Measurements from ENCODE around the gene FLNC.

Gene FLNC

GRCh38 chr7:128883622-128884448 lies 53.6 kb downstream of the FLNC start:
- Histone ChIP-seq H3K4me1 (no peaks in the 10 kb centered on the region), H3K9me3 (no peaks in the 10 kb centered on the region), H3K4me3 (no peak overlapping the region), H3K27me3 (ENCODE audit: low read depth) (no peaks in the 10 kb centered on the region), H3K36me3 (replicated peaks) (no peaks in the 10 kb centered on the region)
- in situ Hi-C loops (cut with MboI; ENCODE audit: low sequenced_read_pairs) = no loop called here
- DNase-seq (ENCODE audit: low spot score in 2 of 2) = peak; percentile 42 to 90

GRCh38 chr7:128884561-128885369 lies 54.6 kb downstream of the FLNC start:
- no peaks in the 10 kb centered on the region for H3K27me3 ChIP-seq (ENCODE audit: low read depth)
- in situ Hi-C loops (cut with MboI; ENCODE audit: low sequenced_read_pairs) = no loop called here
- no peaks in the 10 kb centered on the region for H3K4me1 ChIP-seq
- no peak for DNase-seq (ENCODE audit: low spot score in 2 of 2)
- no peaks in the 10 kb centered on the region for H3K36me3 ChIP-seq (replicated peaks)
- H3K9me3 ChIP-seq = no peaks in the 10 kb centered on the region
- H3K4me3 ChIP-seq = no peak overlapping the region

- Histone ChIP-seq H3K4me1 (no peaks in the 10 kb centered on the region), H3K4me3 (no peak overlapping the region), H3K27me3 (ENCODE audit: low read depth) (0 out of 2 replicates have a peak, but pooled peaks cover 2% of the 10 kb centered on the region), H3K36me3 (replicated peaks) (no peaks in the 10 kb centered on the region), H3K9me3 (no peaks in the 10 kb centered on the region)
- in situ Hi-C loops (cut with MboI; ENCODE audit: low sequenced_read_pairs) = no loop called here
- no peak for DNase-seq (ENCODE audit: low spot score in 2 of 2)
These were observed 55.4 kb downstream of the FLNC start for GRCh38 chr7:128885370-128886187.

- no peaks in the 10 kb centered on the region for H3K9me3 ChIP-seq
- in situ Hi-C loops (cut with MboI; ENCODE audit: low sequenced_read_pairs) = no loop called here
- H3K36me3 ChIP-seq (replicated peaks) = no peaks in the 10 kb centered on the region
- H3K4me3 ChIP-seq = no peak overlapping the region
- no peaks in the 10 kb centered on the region for H3K4me1 ChIP-seq
- DNase-seq (ENCODE audit: low spot score in 2 of 2) = no peak
- H3K27me3 ChIP-seq (ENCODE audit: low read depth) = 0 out of 2 replicates have a peak, but pooled peaks cover 2% of the 10 kb centered on the region
These were observed 56.4 kb downstream of the FLNC start for GRCh38 chr7:128886391-128887168.

- H3K27me3 ChIP-seq (ENCODE audit: low read depth) = 0 out of 2 replicates have a peak, but pooled peaks cover 2% of the 10 kb centered on the region
- H3K4me1 ChIP-seq = no peaks in the 10 kb centered on the region
- DNase-seq (ENCODE audit: low spot score in 2 of 2) = no peak
- no peaks in the 10 kb centered on the region for H3K9me3 ChIP-seq
- H3K4me3 ChIP-seq = no peak overlapping the region
- in situ Hi-C loops (cut with MboI; ENCODE audit: low sequenced_read_pairs) = no loop called here
- no peaks in the 10 kb centered on the region for H3K36me3 ChIP-seq (replicated peaks)
These were observed 57.2 kb downstream of the FLNC start for GRCh38 chr7:128887169-128888038.

GRCh38 chr7:128888039-128888755 lies 58.0 kb downstream of the FLNC start:
- Histone ChIP-seq H3K4me3 (no peak overlapping the region), H3K9me3 (no peaks in the 10 kb centered on the region), H3K27me3 (ENCODE audit: low read depth) (0 out of 2 replicates have a peak, but pooled peaks cover 2% of the 10 kb centered on the region), H3K4me1 (no peaks in the 10 kb centered on the region), H3K36me3 (replicated peaks) (no peaks in the 10 kb centered on the region)
- in situ Hi-C loops (cut with MboI; ENCODE audit: low sequenced_read_pairs) = no loop called here
- DNase-seq (ENCODE audit: low spot score in 2 of 2) = no peak

GRCh38 chr7:128888756-128889095 lies 58.5 kb downstream of the FLNC start:
- Histone ChIP-seq H3K36me3 (replicated peaks) (no peaks in the 10 kb centered on the region), H3K4me1 (no peaks in the 10 kb centered on the region), H3K9me3 (no peaks in the 10 kb centered on the region), H3K27me3 (ENCODE audit: low read depth) (0 out of 2 replicates have a peak, but pooled peaks cover 2% of the 10 kb centered on the region), H3K4me3 (no peak overlapping the region)
- DNase-seq (ENCODE audit: low spot score in 2 of 2) = no peak
- in situ Hi-C loops (cut with MboI; ENCODE audit: low sequenced_read_pairs) = no loop called here

GRCh38 chr7:128889121-128889520 lies 58.9 kb downstream of the FLNC start:
- H3K36me3 ChIP-seq (replicated peaks) = no peaks in the 10 kb centered on the region
- in situ Hi-C loops (cut with MboI; ENCODE audit: low sequenced_read_pairs) = no loop called here
- no peak for DNase-seq (ENCODE audit: low spot score in 2 of 2)

GRCh38 chr7:128890306-128891109 lies 60.3 kb downstream of the FLNC start:
- no peaks in the 10 kb centered on the region for H3K4me1 ChIP-seq
- DNase-seq (ENCODE audit: low spot score in 2 of 2) = no peak
- 0 out of 2 replicates have a peak, but pooled peaks cover 2% of the 10 kb centered on the region for H3K27me3 ChIP-seq (ENCODE audit: low read depth)
- H3K36me3 ChIP-seq (replicated peaks) = no peaks in the 10 kb centered on the region
- in situ Hi-C loops (cut with MboI; ENCODE audit: low sequenced_read_pairs) = no loop called here
- H3K4me3 ChIP-seq = no peak overlapping the region
- no peaks in the 10 kb centered on the region for H3K9me3 ChIP-seq

More at GRCh38 chr7:128889121-128889520, 58.9 kb downstream of the FLNC start:
- Histone ChIP-seq H3K4me3 (no peak overlapping the region), H3K27me3 (ENCODE audit: low read depth) (0 out of 2 replicates have a peak, but pooled peaks cover 2% of the 10 kb centered on the region), H3K9me3 (no peaks in the 10 kb centered on the region), H3K4me1 (no peaks in the 10 kb centered on the region)

- Histone ChIP-seq H3K36me3 (replicated peaks) (no peaks in the 10 kb centered on the region), H3K4me1 (no peaks in the 10 kb centered on the region), H3K9me3 (no peaks in the 10 kb centered on the region), H3K4me3 (no peak overlapping the region), H3K27me3 (ENCODE audit: low read depth) (0 out of 2 replicates have a peak, but pooled peaks cover 2% of the 10 kb centered on the region)
- DNase-seq (ENCODE audit: low spot score in 2 of 2) = peak in 1 of 2 experiments; percentile 28
- in situ Hi-C loops (cut with MboI; ENCODE audit: low sequenced_read_pairs) = no loop called here
These were observed 61.1 kb downstream of the FLNC start for GRCh38 chr7:128891110-128891941.

- DNase-seq (ENCODE audit: low spot score in 2 of 2) = no peak
- no peaks in the 10 kb centered on the region for H3K36me3 ChIP-seq (replicated peaks)
- peaks cover 1% of the 10 kb centered on the region for H3K4me1 ChIP-seq
- H3K9me3 ChIP-seq = no peaks in the 10 kb centered on the region
- no peak overlapping the region for H3K4me3 ChIP-seq
- in situ Hi-C loops (cut with MboI; ENCODE audit: low sequenced_read_pairs) = no loop called here
- H3K27me3 ChIP-seq (ENCODE audit: low read depth) = 0 out of 2 replicates have a peak, but pooled peaks cover 2% of the 10 kb centered on the region
These were observed 61.7 kb downstream of the FLNC start for GRCh38 chr7:128891942-128892269.
